Raji (cell line): Measurements from ENCODE around the gene YTHDC1.

ENCODE experiments used
- POLR2A ChIP-seq: IDR thresholded peaks from 2 replicates; pipeline ENCODE4 v1.6.1; 2011; ENCODE audit warnings: low read depth, low read length, control low read depth; ENCODE audit not compliant: insufficient read depth

The YTHDC1 gene

DNA sequence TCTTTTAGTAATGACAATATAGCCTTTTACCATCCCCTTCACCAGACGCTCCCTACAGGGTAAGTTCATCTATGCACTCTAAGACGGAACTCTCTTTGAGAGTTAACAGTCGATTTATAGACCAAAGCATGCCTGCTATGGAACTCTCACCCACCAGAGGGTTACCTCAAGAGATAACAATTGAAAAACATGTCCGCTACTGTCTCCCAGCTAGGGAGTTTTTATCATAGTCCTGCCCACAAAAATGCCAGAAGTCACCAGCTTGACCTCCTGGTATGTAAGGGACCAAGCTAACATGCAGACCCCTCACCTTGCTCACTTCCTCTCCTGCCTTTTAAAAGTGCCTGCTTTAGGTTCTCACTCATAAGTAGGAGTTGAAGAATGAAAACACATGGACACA is 16.7 kb upstream of the YTHDC1 start:
- TF ChIP-seq POLR2A: no peak

GRCh38 chr4:68365068-68365467 is 15.2 kb upstream of the YTHDC1 start:
- TF ChIP-seq POLR2A: no peak

DNA sequence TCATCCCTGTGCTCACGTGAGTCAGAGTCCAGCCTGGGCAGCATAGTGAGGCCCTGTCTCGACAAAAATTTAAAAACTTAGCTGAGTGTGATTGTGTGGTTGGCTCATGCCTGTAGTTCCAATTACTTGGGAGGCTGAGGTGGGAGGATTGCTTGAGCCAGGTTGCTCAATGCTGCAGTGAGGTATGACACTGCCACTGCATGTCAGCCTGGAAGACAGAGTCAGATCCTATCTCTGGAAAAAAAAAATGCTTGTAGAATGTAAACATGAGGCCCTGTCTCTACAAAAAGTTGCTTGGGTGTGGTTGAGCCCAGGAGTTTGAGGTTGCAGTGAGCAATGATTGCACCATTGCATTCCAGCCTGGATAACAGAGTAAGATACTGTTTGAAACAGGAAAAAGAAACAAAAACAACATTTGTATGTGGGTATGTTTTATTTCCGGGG is 11.3 kb upstream of the YTHDC1 start:
- no peak for TF ChIP-seq POLR2A

DNA sequence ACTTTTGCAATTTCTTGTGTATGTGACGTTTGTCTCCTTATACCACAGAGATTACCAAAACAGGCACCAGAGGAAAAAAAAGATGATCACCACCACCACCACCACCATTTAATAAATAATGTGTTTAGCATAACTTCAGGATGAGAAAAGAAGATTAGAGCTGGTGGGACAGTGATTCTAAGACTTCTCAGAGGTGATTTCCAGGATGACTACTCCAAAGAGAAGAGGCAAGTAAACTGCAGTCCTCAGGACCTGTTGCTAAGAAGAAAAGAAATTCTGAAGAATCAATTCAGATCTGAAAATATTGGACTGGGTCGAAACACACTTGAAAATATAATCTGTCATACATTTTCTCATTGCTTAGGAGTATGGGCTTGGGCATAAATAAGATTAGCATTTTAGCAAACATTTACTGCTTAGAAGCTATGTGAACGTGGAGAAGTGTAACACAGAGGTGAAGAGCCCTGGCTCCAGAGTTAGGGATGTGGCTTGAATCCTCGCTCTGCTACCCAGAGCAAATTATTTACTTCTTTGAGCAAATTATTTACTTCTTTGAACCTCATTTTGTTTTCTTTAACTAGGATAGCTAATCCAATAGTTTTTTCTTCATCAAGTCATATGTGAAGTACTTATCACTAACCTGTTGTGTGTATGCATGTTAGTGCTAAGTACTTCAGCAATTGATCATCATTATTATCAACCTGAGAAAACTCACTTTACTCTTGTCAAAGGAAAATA is 10.5 kb upstream of the YTHDC1 start:
- TF ChIP-seq POLR2A: no peak

- no peak for TF ChIP-seq POLR2A
These were observed 9.6 kb upstream of the YTHDC1 start for GRCh38 chr4:68359508-68359907.

GRCh38 chr4:68358988-68359387 is 9.1 kb upstream of the YTHDC1 start:
- no peak for TF ChIP-seq POLR2A

- TF ChIP-seq POLR2A: no peak
These were observed 2.9 kb upstream of the YTHDC1 start for GRCh38 chr4:68352791-68353190.

- TF ChIP-seq POLR2A: no peak
These were observed 626 bp downstream of the YTHDC1 start for GRCh38 chr4:68349279-68349648.

GRCh38 chr4:68348577-68348976 is 1.3 kb downstream of the YTHDC1 start:
- no peak for TF ChIP-seq POLR2A

- TF ChIP-seq POLR2A: no peak
These were observed 2.0 kb downstream of the YTHDC1 start for GRCh38 chr4:68347845-68348244.

- TF ChIP-seq POLR2A: no peak
These were observed 3.4 kb downstream of the YTHDC1 start for GRCh38 chr4:68346461-68346860.

DNA sequence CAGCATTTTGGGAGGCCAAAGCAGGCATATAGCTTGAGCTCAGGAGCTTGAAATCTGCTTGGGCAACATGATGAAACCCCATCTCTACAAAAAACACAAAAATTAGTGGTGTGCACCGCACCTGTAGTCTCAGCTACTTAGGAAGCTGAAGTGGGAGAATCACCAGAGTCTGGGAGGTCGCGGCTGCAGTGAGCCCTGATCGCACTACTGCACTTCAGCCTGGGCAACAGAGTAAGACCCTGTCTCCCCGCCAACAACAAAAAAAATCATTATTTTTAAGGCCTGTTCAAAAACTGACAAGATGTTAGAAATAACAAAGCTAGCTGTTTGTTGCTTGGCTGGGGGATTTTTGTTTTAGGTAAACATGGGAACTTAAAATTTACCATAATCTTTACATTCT is 5.1 kb downstream of the YTHDC1 start:
- TF ChIP-seq POLR2A: no peak

DNA sequence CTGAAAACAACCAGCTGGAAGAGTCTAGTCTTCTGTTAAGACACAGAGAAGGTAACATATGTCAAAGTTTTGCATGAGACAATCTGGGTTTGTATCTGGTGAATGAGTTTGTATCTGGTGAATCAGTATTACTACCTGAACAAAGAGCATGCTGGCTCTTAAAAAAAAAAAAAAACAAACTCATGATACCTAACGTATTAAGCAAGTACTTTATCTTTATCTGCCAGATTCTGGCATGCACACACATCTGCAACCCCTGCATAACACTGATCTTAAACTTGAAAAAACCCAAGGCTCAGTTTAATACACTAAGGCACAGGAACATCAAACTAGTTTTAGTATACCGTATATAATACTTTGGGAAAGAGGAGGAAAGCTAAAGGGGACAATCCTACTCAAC is 5.8 kb downstream of the YTHDC1 start:
- no peak for TF ChIP-seq POLR2A

DNA sequence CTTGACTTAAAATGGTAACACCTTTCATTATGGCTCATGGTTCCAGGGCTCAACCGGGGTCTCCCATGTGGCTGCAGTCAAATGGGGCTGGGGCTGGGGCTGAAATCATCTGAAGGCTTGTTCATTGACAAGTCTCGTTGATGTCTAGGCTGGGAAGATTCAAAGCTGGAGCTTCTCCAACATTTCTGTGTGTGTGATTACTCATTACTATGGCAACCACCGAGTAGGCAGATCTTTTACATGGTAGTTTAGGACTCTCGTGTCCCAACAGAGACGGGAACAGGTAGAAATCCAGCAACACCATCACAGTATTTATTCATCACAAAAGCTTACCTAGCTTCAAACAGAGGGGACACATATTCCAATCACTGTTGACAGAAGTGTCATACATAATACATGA is 7.8 kb downstream of the YTHDC1 start:
- no peak for TF ChIP-seq POLR2A

GRCh38 chr4:68338625-68339024 is 11.3 kb downstream of the YTHDC1 start:
- no peak for TF ChIP-seq POLR2A

DNA sequence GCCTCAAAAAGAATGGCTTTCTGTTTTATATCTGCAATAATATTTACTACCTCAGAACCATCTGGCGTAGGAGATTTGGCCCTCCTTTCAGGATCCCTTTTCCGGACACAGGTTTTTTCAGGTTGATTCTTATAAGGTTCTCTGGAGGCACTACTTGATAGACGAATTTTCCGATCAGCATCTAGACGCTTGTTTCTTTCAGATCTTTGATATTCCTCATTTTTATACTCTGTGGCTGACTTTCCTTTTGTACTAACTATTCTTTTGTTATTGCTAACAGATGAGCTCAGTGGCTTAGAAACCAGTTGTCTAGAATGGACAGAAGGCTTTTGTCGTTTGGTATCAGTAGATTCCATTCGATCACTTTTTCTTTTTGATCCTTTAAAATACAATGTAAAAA is 12.4 kb downstream of the YTHDC1 start:
- no peak for TF ChIP-seq POLR2A

- TF ChIP-seq POLR2A: no peak
These were observed 12.9 kb downstream of the YTHDC1 start for GRCh38 chr4:68337004-68337403.

GRCh38 chr4:68336530-68336929 is 13.4 kb downstream of the YTHDC1 start:
- TF ChIP-seq POLR2A: no peak

- no peak for TF ChIP-seq POLR2A
These were observed 23.7 kb downstream of the YTHDC1 start for GRCh38 chr4:68326141-68326540.
